Panc1 (cell line): ENCODE measurements around the gene PRCD.

Source experiments
- POLR2AphosphoS5 ChIP-seq: IDR thresholded peaks from 2 replicates; pipeline ENCODE4 v1.6.1; 2012; ENCODE audit warnings: mild to moderate bottlenecking, low read depth, low read length, moderate library complexity
- TF ChIP-seq, protein P1 (sequence below): fragments of 450-650 bp; IDR thresholded peaks from 2 replicates; pipeline ENCODE4 v1.5.1; 2017; ENCODE audit warnings: mild to moderate bottlenecking

DNA sequence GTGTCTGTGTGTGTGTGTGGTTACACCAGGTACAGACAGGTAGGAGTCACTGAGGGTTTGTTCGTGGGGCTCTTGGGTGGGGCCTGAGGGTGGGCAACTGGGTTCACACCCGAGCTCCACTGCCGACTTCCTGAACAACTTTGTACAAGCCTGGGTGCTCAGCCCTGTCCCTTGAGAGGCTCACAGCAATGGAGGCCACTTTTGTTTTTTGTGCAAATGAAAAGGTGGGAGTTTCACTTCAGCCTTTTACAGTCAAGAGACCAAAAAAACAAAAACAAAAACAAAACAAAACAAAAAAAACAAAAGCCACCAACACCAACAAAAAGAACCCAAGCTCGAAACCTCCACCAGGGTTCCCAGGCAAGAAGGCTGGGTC, 41.0 kb upstream of the PRCD start:
- TF ChIP-seq POLR2AphosphoS5, result no peak
- TF ChIP-seq, protein P1, sequence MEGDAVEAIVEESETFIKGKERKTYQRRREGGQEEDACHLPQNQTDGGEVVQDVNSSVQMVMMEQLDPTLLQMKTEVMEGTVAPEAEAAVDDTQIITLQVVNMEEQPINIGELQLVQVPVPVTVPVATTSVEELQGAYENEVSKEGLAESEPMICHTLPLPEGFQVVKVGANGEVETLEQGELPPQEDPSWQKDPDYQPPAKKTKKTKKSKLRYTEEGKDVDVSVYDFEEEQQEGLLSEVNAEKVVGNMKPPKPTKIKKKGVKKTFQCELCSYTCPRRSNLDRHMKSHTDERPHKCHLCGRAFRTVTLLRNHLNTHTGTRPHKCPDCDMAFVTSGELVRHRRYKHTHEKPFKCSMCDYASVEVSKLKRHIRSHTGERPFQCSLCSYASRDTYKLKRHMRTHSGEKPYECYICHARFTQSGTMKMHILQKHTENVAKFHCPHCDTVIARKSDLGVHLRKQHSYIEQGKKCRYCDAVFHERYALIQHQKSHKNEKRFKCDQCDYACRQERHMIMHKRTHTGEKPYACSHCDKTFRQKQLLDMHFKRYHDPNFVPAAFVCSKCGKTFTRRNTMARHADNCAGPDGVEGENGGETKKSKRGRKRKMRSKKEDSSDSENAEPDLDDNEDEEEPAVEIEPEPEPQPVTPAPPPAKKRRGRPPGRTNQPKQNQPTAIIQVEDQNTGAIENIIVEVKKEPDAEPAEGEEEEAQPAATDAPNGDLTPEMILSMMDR, result no peak
